HEK293T (cell line): ENCODE measurements around the gene BRI3BP.
"Not testable (repeated sequence)": the region's sequence is repeated elsewhere in the genome, so short reads cannot be mapped to it uniquely, and the experiment has no call there.

ENCODE experiments used
- CTCF ChIA-PET: fragments of 350-600 bp; formaldehyde crosslinking; extraction: SDS; loops from one replicate; lab custom pipeline; 2021; ENCODE audit warnings: antibody characterized with exemption, inconsistent platforms; lab: Yijun Ruan, JAX
- POLR2A ChIA-PET: fragments of 350-600 bp; formaldehyde crosslinking; extraction: SDS; loops from one replicate; lab custom pipeline; 2020; ENCODE audit warnings: antibody characterized with exemption, inconsistent platforms; lab: Yijun Ruan, JAX
- DNase-seq: peaks from one replicate; pipeline ENCODE4 v3.0.0; 2012; ENCODE audit warnings: mixed read lengths; ENCODE audit errors: extremely low spot score
- ARNT ChIP-seq: fragments of 450-650 bp; IDR thresholded peaks from 2 replicates; pipeline ENCODE4 v1.6.1; 2017; ENCODE audit warnings: mild to moderate bottlenecking
- BHLHE40 ChIP-seq: fragments of 450-650 bp; IDR thresholded peaks from 2 replicates; pipeline ENCODE4 v1.6.1; 2016; ENCODE audit warnings: mild to moderate bottlenecking, moderate library complexity, borderline replicate concordance
- CTBP1 ChIP-seq: fragments of 450-650 bp; IDR thresholded peaks from 2 replicates; pipeline ENCODE4 v1.6.1; 2016; ENCODE audit warnings: borderline replicate concordance
- ELF4 ChIP-seq: fragments of 450-650 bp; IDR thresholded peaks from 2 replicates; pipeline ENCODE4 v1.6.1; 2017; ENCODE audit warnings: antibody characterized with exemption
- FOXA1 ChIP-seq: fragments of 450-650 bp; IDR thresholded peaks from 2 replicates; pipeline ENCODE4 v1.6.1; 2016; ENCODE audit warnings: mild to moderate bottlenecking
- FOXK2 ChIP-seq: fragments of 450-650 bp; IDR thresholded peaks from 2 replicates; pipeline ENCODE4 v1.6.1; 2016; ENCODE audit warnings: mild to moderate bottlenecking
- FOXM1 ChIP-seq: fragments of 450-650 bp; IDR thresholded peaks from 2 replicates; pipeline ENCODE4 v1.6.1; 2017; ENCODE audit warnings: mild to moderate bottlenecking, borderline replicate concordance
- HDGF ChIP-seq: fragments of 450-650 bp; IDR thresholded peaks from 2 replicates; pipeline ENCODE4 v1.6.1; 2017; ENCODE audit warnings: antibody characterized with exemption, borderline replicate concordance
- L3MBTL2 ChIP-seq: fragments of 450-650 bp; conservative IDR thresholded peaks from 2 replicates; pipeline ENCODE4 v1.6.1; 2016; ENCODE audit warnings: mild to moderate bottlenecking
- LEF1 ChIP-seq: fragments of 450-650 bp; IDR thresholded peaks from 2 replicates; pipeline ENCODE4 v1.6.1; 2017; ENCODE audit warnings: mild to moderate bottlenecking, borderline replicate concordance
- NFRKB ChIP-seq: fragments of 450-650 bp; IDR thresholded peaks from 2 replicates; pipeline ENCODE4 v1.6.1; 2016; ENCODE audit warnings: mild to moderate bottlenecking, moderate library complexity
- SP1 ChIP-seq: fragments of 450-650 bp; IDR thresholded peaks from 2 replicates; pipeline ENCODE4 v1.6.1; 2017
- SUZ12 ChIP-seq: fragments of 450-650 bp; IDR thresholded peaks from 2 replicates; pipeline ENCODE4 v1.6.1; 2016; ENCODE audit warnings: mild to moderate bottlenecking
- TARDBP ChIP-seq: fragments of 450-650 bp; IDR thresholded peaks from 2 replicates; pipeline ENCODE4 v1.6.1; 2016
- ZNF384 ChIP-seq: fragments of 450-650 bp; IDR thresholded peaks from 2 replicates; pipeline ENCODE4 v1.6.1; 2016
- TF ChIP-seq, protein P1 (sequence below): fragments of 450-650 bp; IDR thresholded peaks from 2 replicates; pipeline ENCODE4 v1.6.1; 2016

The BRI3BP gene

DNA sequence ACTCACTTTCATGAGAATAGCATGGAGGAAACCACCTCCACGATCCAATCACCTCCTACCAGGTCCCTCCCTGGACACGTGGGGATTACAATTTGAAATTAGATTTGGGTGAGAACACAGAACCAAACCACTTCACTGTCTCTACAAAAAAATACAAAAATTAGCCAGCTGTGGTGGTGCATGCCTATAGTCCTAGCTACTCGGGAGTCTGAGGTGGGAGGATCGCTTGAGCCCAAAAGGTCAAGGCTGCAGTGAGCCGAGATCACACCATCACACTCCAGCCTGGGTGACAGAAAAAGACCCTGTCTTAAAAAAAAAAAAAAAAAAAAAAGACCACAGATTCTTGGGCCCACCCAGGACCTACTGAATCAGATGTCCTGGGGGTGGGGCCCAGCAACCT lies 28.3 kb downstream of the BRI3BP start:
- TF ChIP-seq FOXM1, result no peak
- TF ChIP-seq FOXK2, result no peak
- TF ChIP-seq BHLHE40, result no peak
- TF ChIP-seq ZNF384, result no peak
- TF ChIP-seq L3MBTL2, result no peak
- no peak for TF ChIP-seq TARDBP
- TF ChIP-seq HDGF, result no peak
- TF ChIP-seq ELF4, result no peak
- TF ChIP-seq, protein P1, sequence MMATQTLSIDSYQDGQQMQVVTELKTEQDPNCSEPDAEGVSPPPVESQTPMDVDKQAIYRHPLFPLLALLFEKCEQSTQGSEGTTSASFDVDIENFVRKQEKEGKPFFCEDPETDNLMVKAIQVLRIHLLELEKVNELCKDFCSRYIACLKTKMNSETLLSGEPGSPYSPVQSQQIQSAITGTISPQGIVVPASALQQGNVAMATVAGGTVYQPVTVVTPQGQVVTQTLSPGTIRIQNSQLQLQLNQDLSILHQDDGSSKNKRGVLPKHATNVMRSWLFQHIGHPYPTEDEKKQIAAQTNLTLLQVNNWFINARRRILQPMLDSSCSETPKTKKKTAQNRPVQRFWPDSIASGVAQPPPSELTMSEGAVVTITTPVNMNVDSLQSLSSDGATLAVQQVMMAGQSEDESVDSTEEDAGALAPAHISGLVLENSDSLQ, result no peak
- TF ChIP-seq SP1, result no peak
- no peak for TF ChIP-seq LEF1
- no peak for TF ChIP-seq SUZ12
- no peak for TF ChIP-seq FOXA1
- no peak for TF ChIP-seq ARNT
- no peak for TF ChIP-seq NFRKB
- no peak for TF ChIP-seq CTBP1
- ChIA-PET POLR2A (no interaction called here), CTCF (no interaction called here)
- DNase-seq, result no peak

DNA sequence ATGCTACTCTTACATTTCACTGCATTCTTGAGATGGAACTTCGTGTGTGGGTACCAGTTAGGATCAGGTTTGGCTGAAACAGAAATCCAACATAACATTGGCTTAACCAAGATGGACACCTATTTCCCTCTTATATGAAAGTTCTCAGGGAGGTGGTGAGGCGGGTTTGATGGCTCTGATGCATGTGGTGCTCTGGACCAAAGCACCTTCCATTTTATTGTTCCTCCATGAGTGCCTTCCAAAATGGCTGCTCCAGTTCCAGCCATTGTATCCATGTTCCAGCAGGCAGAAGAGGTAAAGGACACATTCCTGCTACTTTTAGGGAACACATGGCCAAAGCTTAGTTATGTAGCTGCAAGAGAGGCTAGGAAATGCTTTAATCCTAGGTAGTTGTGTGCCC lies 29.6 kb downstream of the BRI3BP start:
- TF ChIP-seq SP1 (no peak), ZNF384 (no peak), ELF4 (no peak), BHLHE40 (no peak), CTBP1 (no peak), LEF1 (no peak), FOXA1 (no peak), HDGF (no peak), SUZ12 (no peak), FOXK2 (no peak)
- ChIA-PET POLR2A (no interaction called here), CTCF (no interaction called here)
- no peak for DNase-seq

DNA sequence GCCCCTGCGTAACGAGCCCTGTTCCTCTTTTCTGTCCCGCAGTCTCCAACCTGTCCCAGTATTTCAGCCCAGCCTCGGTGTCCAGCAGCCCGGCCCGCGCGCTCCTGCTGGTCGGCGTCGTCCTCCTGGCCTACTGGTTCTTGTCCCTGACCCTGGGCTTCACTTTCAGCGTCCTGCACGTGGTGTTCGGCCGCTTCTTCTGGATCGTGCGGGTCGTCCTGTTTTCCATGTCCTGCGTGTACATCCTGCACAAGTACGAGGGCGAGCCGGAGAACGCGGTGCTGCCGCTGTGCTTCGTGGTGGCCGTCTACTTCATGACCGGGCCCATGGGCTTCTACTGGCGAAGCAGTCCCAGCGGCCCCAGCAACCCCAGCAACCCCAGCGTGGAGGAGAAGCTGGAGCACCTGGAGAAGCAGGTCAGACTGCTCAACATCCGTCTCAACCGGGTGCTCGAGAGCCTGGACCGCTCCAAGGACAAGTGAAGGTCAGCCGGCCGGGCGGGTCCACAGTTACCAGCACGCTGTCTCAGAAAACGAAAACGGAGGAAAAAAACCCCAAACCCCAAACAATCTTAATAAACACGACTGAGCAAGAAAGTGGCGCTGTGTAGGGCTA lies 31.6 kb downstream of the BRI3BP start:
- POLR2A ChIA-PET, result no interaction called here
- TF ChIP-seq HDGF (no peak), NFRKB (no peak), SP1 (no peak), FOXK2 (no peak), ARNT (no peak), CTBP1 (no peak), TARDBP (no peak), ELF4 (no peak), BHLHE40 (no peak), FOXM1 (no peak), L3MBTL2 (no peak), LEF1 (no peak), FOXA1 (no peak), SUZ12 (no peak), ZNF384 (no peak)
- TF ChIP-seq, protein P1, result no peak
- CTCF ChIA-PET, result no interaction called here
- no peak for DNase-seq

DNA sequence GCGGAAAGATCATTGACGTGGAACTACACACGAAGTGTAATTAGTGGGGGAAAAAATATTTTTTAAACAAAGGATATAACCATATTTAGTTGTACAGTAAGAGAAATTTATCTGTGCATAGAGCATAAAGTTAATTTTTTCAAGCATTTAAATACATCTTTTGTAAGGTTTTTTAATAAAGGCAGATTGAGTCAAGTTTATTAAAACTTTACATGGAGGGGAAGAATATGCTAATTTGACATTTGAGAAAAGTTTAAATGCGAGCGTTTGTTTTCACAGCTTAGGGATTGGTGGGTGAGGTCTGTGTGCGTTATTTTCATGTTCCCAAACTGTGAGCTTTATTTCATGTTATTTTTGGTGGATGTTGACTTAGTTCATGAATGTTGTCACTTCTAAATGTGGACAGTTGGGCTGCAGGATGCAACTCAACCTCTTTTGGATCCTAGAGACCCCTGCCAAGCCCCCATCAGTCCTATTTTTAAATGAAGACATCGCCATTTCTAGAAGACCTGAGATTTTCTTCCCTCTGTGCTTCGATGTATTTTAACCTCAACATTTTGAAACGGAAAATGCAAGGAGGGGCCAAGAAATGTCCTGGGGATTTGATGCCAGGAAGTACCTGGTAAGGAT lies 32.3 kb downstream of the BRI3BP start:
- TF ChIP-seq SUZ12 (no peak), CTBP1 (no peak), TARDBP (no peak), NFRKB (no peak), FOXM1 (no peak), L3MBTL2 (no peak), ELF4 (no peak), LEF1 (no peak), BHLHE40 (no peak), FOXK2 (no peak), ARNT (no peak)
- TF ChIP-seq, protein P1, result no peak
- ChIA-PET CTCF (no interaction called here), POLR2A (no interaction called here)
- DNase-seq, result no peak

DNA sequence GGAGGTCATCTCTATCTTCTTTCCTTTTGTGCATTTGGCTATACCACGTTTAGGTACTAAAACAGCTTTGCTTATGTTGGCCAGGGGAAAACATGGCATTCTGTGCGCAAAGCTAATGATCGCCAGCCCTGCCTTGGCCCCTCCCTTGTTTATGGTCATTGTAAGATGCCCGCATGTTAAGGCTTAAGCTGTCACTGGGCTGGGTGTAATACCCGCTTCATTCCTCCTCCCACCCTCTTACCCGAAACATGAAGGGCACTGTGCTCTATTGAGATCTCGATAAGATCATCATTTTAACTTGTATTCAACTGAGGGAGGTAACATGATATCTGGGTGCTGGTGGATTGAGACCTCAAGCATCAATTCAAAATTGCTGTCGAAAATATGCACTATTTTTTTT lies 34.7 kb downstream of the BRI3BP start:
- DNase-seq, result no peak
- no peak for TF ChIP-seq ELF4
- no peak for TF ChIP-seq SP1
- TF ChIP-seq SUZ12, result no peak
- TF ChIP-seq FOXM1, result no peak
- no peak for TF ChIP-seq CTBP1
- TF ChIP-seq ZNF384, result no peak
- TF ChIP-seq L3MBTL2, result no peak
- TF ChIP-seq HDGF, result no peak
- TF ChIP-seq BHLHE40, result no peak
- TF ChIP-seq NFRKB, result no peak
- CTCF ChIA-PET, result interaction anchor here (0.7 kb wide), 1 partner anchor 14 kb away, joined by 3 read pairs; no protein-coding TSS in a partner anchor
- POLR2A ChIA-PET, result no interaction called here

DNA sequence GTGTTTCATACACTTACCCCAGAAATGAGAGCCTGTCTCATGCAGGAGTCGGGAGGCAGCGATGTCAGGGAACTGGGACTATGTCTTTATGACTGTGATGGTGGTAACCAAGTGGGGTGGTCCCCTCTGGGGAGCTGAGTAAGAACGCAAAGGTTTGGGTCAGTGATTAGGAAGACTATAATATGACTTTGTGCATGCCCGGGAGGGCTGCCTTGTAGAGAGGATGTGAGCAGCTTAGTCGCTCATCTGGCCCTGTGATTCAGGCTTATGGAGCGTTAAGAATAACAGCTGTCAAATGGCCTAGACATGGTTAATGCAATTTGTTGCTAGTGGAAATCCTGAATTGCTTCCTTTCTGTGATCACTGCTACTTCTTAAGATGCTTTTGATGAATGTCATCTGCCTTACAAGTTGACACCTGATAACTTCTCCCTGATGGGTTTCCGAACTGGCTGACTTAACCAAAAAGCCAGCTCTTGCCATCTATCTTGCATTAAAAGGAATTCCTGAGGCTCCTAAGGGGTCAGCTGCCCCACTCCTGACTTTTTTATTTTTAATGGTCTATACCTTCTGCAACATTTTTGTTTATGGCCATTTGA lies 36.4 kb downstream of the BRI3BP start:
- TF ChIP-seq HDGF, result no peak
- TF ChIP-seq CTBP1, result no peak
- TF ChIP-seq SUZ12, result no peak
- TF ChIP-seq SP1, result no peak
- no peak for TF ChIP-seq ELF4
- TF ChIP-seq, protein P1, result no peak
- no peak for TF ChIP-seq FOXM1
- no peak for TF ChIP-seq FOXK2
- TF ChIP-seq NFRKB, result no peak
- TF ChIP-seq ZNF384, result no peak
- no peak for TF ChIP-seq BHLHE40
- no peak for TF ChIP-seq LEF1
- no peak for TF ChIP-seq L3MBTL2
- no peak for DNase-seq
- ChIA-PET CTCF (no interaction called here), POLR2A (no interaction called here)

DNA sequence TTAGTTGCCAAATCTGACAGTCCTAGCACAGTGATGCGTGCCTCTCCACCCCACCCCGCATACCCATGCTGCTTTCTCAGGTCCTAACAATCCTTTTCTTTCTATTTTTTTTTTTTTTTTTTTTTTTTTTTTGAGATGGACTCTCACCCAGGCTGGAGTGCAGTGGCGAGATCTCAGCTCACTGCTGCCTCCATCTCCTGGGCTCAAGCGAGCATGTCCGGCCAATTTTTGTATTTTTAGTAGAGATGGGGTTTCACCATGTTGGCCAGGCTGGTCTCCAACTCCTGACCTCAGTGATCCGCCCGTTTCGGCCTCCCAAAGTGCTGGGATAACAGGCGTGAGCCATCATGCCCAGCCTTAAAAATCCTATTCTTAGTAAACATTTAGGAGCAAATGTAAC lies 38.0 kb downstream of the BRI3BP start:
- POLR2A ChIA-PET, CTCF ChIA-PET, DNase-seq: not testable (repeated sequence)
